ENCODE data around the gene SPATC1L.

Gene SPATC1L

DNA sequence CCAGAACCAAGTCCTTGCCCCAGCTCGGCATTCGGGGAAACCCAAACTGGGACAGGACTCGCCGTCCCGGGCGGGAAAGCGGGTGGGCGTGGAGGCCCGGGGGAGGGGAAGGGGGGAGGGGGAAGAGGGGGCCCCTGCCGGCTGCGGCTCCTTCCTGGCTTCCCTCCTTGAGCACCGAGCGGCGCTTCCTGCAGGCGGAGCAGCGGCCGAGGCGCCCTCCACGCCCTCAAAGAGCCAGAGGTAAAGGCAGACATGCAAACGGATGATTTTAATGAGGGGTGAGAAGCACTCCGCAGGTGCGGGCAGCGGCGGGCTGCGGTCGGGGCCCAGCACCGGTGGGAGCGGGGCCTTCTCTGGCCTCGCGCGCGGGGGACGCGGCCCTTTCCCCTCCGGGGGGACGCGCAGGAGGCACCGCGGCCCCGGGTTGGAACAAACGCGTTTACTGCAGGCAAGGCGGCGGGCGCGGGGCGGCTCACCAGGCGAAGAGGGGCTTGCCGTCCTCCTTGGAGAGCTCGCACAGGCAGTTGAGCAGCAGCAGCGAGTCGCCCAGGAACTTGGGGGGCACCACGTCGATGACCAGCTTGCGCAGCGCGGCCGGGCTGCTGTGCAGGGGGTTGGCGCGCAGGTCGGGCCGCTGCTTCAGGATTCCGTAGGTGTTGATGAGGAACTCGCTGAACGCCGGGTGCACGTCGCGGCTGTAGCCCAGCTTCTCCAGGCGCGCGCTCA, 23.2 kb downstream of the SPATC1L start:
- DNase-seq: peak; percentile 14

DNA sequence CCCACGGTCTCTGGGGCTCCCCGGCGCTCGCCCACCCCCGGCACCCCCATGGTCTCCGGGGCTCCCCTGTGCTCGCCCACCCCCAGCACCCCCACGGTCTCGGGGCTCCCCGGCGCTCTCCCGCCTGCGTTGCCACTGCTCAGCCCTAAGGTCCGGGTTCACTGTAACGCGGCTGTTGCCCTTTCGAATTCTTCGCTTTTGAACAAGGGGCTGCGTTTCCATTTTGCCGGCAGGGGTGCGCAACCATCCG, 23.7 kb downstream of the SPATC1L start:
- DNase-seq: no peak

DNA sequence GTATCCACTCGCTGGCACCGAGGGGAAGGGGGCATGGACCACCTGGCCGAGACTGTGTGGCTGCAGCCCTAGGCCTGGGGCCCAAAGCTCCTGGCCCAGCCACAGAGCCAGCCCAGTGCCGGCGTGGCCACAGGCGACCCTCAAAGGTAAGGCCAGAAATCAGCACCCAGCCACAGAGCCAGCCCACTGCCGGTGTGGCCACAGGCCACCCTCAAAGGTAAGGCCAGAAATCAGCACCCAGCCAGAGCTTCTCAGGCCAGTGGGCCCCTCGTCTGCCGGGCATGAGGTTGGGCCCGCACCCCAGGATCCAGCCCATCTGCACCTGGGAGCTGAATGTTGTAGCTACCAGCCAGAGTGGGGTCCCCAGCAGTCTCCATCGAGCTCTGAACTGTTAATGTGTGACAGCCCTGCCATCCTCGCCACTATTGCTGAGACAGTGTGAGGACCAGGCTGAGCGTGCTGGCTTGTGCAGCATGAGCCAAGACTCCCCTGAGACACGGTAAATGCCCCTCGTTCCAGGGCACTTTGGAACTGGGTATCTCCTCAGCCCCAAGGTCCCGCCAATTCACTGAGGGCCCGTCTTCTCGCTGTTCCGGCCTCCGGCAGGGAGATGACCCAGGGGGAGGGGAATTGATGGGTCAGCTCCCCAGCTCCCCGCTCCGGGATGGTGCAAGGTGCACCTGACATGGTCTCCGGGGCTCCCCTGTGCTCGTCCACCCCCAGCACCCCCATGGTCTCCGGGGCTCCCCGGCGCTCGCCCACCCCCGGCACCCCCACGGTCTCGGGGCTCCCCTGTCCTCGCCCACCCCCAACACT, 24.2 kb downstream of the SPATC1L start:
- no peak for DNase-seq

DNA sequence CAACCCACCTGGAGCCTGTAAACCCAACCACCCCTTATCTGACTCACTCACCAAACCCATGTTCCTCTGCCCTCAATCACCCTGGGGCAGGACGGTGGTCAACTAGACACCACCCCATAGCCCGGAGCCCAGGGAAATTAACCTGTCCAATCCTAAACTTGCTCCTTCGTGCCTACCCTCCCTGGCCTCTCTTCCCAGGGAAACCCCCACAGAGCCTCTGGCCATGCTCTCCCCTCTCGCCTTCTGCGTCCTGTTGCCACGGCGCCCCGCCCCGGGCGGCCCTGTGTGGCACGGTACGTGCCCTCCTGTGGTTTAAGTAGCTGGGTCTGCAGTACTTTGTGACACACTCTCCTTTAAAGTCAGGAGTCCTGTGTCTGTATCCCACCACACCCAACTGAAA, 24.9 kb downstream of the SPATC1L start:
- DNase-seq: no peak

DNA sequence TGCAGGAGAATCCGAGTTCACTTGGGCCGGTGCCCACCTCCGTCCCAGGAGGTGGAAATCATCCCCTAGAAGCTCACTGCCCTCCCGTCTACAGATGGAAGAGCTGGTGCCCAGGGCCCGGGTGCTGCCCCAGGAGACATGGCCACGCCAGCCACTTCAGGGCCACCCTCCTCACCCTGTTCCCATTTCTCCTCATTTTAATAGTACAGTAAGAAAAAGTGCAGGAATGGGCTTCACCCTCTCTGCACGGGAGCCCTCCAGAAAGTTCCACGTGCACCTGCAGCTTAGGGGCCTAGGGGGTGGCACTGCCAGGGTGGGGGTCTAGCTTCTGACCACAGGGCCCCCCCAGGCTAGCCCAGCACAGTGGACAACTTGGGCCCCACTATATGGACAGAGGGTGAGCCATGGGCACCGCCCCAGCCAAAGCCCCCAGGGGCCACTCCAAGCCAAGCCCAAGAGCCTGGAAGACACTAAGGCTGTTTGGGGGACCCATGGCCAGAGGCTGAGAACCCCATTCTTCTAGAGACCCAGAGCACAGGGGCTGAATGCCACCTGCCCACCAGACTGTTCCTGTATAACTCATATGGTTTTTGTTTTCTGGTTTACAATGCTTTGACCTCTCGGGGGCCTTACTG, 25.5 kb downstream of the SPATC1L start:
- no peak for DNase-seq

DNA sequence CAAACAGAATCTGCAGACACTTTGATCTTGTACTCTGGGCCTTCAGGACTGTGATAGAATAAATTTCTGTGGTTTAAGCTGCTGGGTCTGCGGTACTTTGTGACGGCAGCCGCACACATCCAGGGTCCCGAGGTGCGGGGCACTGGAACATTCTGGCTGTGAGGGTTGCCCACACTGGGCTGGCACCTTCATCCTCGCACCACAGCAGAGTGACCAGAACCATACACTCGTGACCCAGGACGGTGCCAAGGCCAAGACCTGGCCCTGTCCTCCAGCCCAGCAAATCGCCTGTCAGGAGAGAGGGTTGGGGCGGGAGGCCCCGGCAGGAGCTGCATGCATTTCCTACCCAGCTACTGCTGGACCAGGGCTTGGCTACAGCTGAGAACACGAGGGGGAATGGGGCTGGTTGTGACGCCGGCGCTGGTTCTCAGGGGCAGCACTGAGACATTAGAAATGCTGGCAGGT, 26.2 kb downstream of the SPATC1L start:
- no peak for DNase-seq

DNA sequence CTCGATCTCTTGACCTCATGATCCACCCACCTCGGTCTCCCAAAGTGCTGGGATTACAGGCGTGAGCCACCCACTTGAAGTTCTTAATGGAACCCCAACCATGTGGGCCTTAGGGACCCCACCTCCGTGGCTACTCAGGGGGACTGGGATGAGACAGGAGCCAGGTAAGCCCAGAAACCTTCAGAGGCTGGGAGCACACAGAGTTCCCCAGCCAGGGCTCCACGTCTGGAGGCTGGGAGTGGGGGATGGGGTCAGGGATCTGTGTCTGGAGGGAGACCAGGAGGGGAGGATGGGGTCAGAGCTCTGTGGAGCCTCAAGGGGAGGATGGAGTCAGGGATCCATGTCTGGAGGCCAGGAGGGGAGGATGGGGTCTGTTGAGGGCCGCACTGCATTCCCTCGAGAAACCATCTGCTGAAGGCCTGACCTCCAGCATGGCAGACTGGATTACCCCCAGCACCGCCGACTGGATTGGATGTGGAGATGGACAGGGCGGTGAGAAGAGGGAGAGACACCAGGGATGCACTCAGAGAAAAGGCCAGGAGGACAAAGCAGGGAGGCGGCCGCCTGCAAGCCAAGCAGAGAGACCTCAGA, 26.8 kb downstream of the SPATC1L start:
- no peak for DNase-seq

DNA sequence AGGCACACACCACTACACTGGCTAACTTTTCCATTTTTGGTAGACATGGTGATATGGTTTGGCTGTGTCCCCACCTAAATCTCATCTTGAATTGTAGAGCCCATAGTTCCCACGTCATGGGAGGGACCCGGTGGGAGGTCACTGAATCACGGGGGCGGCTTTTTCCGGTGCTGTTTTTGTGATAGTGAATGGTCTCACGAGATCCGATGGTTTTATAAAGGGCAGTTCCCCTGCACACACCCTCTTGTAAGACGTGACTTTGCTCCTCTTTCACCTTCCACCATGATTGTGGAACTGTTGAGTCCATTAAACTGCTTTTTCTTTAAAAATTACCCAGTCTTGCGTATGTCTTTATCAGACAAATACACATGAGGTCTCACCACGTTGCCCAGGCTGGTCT, 27.6 kb downstream of the SPATC1L start:
- no peak for DNase-seq

DNA sequence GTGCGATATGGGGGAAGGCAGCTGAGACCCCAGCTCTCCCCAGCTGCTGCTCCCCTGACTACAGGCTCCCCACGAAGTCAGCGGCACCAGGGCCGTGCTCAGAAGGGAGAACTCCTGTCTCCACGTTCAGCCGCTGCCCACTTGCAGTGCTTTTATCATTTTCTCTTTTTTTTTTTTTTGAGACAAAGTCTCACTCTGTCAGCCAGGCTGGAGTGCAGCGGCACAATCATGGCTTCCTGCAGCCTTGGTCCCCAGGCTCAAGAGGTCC, 27.9 kb downstream of the SPATC1L start:
- DNase-seq: no peak

DNA sequence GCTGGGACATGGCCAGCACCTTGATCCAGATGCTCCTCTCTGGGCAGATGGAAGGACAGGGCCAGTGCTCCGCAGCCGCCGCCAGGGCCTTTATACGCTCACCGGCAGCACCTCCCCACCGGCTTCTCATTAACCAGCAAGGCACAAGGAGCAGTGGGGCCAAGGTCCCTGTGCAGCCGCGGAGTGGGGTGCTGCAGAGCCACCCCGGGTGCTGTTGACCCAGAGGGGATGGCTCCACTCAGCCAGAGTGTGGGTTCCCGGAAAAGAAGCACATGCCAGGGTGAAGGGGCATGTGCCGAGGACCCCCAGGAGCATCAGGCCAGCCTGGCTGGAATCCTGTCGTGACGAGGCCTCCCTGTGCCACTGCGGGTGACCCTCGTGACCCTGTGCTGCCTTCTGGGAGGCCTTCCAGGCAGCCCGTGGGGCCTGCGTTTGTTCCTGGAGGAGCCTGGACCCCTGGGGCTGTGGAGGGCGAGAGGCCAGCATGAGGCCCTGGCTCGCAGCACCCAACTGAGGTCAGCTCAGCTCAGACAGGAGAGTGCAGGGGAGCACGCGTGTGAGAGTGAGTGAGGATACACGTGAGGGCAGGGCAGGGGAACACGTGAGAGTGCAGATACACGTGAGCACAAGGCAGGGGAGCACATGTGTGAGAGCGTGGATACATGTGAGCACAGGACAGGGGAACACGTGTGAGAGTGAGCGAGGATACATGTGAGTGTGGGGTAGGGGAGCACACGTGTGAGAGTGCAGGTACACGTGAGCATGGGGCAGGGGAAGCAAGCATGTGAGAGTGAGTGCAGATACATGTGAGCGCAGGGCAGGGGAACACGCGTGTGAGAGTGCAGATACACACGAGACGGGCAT, 28.5 kb downstream of the SPATC1L start, which contains the start of gene FTCD:
Gene FTCD (minus strand): TSS at position 66 of the 864 bp plus-strand sequence. CDS start 56 bp downstream, at position 10.
- DNase-seq: no peak

DNA sequence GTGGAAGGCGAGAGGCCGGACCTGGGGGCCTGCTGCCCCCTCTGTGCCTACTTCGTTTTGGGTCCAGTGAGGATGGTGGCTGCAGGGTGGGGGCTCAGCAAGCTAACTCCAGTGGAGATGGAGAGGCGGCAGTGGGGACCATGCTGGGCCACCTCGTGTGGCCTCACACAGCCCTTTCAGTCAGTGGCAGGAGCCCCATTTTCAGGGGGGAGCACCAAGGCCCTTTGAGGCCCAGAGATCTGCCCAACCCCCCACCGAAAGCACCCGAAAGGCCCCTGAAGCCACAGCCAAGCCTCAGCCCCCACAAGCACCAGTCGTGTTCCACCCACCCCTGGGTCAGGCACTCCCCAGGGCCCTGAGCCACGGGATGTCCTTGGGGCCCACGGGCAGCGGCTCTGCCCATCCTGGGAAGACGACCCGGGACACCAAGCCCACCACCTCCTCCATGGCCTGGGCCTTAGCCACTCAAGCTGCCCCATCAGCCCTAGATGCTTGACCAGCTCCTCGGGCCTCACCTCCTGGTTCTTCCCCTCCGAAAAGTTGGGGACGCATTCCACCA, 29.2 kb downstream of the SPATC1L start:
- DNase-seq: no peak

DNA sequence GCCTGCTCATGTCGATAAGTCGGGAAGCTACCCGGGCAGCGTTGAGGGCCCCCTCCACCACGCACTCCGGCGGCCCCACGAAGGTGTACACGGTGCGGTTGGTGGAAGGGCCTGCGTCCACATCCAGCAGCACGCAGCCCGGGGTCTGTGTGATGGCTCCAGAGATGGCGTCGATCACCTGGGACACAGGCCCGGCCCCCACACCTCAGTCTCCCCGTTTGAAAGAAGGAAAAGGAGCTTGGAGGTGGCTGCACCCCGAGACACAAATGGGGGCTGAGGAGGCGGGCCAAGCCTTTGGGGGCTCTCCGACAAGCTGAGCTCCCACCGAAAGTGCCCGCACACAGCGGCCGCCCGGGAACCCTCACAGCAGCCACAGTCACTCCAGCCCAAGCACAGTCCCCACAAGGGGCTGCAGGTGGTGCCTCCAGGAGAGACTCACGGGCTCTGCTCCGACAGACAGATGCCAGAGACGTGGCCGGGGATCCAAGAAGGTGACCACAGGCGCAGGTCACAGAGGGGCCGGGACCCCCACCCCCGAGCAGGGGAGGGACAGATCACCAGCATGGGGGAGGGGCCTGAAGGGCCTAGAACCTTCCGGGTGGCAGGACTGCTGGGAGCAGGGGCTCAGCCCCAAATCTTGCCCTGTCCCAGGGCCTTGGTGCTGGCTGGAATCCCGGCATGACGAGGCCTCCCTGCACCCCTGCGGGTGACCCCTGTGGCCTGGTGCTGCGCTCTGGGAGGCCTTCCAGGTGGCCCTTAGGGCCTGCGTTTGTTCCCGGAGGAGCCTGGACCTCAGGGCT, 29.9 kb downstream of the SPATC1L start:
- no peak for DNase-seq

DNA sequence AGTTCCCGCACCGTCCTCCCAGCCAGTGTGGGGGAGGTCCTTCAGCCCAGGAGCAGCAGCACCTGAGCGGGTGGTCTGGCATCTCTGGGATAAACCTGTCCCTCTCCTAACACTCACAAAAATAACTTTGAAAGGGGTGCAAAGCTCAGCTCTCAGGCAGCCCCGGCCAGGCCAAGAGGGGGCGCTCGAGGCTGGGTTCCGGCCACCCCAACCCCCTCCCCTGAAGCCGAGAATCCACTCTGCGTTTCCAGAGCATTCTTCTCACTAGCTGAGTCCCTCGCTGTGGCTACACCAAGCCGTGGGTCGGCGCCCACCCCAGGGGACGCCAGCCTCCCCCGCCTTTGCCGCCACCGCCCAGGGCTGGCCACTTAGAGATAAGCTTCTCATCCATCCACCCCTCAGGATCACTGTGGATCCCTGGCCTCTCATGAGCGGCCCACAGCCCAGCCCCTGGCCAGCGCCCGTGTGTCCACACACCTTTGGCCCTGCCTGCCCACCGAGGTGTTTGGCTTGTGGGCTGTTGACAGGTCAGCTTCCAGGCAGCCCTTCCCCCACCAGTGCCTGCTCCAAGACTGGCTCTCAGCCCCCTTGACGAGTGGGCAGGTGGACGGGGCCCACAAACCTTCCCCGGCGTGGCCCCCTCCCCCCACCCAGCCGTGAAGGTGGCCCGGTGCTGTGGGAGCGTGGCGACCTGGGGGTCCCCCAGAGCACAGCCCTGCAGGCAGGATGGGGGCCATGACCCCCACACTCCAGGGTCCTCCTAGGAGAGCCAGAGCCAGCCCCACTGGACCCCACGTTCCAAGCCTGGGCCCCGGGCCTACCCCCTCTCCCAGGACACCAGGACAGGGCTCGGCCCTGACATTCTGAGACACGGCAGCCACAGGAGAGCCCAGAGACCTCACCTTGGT, 30.8 kb downstream of the SPATC1L start:
- DNase-seq: peak; percentile 42

DNA sequence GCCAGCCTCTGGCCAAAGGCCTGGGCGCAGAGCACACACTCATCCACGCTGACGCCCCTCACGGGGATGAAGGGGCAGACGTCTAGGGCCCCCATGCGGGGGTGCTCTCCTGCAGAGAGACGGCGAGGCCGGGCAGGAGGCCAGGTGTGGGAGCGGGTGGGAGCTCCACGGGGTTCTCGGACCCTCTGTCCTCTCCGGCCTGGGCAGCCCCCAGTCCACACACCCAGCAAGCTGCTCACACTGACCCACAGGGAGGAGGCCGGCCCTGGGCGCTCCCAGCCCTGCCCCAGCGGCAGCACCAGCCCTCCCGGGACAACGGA, 31.4 kb downstream of the SPATC1L start:
- no peak for DNase-seq

DNA sequence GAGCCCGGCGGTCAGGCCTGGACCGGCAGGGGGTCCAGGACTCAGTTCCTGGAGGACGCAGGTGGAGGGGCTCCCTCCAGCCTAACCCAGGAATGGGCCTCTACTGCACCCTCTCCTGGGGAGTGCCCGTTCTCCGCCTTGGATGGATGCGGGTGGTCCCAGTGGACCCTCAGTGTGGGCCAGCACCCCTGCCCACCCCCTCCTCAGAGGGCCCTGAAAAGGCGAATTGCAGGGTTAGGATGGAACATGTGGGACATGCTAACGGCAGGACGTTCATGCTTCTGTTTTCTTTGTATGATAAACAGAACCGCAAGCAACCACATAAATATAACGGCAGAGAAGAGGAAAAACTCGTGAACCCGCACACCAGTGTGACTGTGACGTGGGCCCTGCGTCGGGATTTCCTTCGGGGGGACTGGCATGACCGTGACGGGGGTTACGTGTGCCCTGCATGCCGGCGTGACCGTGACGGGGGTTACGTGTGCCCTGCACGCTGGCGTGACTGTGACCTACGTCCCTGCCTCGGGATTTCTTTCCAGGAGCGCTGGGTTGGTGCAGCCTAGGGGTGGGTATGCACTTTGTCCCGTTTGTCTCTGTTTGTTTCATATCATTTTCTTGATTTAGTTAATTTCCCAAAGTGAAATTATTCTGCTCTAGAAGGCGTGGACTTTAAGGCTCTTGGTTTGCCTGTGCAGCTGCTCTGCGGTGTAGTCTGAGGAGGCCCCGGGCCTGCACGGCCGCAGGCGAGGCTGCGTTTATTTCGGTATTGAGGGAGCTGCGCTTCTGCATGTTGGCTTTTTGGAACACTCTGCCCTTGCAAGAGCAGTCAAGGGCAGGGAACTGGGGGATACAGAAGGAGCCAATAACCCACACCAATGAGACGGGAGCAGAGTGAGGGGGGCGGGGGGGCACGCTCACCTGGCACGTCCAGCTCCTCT, 32.0 kb downstream of the SPATC1L start:
- peak; percentile 1 for DNase-seq

DNA sequence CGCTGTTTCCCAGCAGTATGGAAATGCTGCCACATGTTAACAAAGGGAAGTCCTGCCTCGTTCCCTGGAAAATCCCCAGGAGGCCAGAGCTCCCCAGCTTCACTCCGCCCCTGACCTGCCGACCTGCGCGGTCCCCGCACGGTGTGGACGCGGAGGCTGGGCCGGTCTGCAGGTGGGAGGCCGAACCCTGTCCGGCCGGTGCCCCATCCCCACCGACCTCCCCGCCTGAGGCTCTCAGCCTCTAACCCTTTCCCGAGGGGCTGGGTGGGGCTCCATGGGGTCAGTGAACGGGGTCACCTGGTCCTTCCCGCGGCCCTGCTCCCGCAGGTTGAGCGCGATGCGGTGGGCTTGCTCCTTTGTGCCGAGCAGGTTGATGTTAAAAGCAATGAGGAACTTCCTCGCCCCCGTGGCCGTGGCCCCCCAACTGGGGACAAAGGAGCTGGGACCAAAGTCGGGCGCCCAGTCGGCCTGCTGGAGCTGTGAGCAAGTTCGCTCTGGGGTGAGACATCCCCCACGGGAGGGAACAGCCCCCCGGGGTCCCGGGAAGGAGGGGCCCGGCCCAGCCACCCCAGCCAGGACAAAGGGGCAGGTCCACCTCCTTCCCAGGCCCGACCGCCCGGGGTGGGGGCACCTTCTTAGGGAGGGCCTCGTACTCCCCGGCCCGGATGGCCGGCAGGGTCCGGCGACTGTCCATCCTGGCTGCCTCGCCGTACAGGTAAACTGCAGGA, 32.8 kb downstream of the SPATC1L start:
- peak; percentile 0 for DNase-seq

DNA sequence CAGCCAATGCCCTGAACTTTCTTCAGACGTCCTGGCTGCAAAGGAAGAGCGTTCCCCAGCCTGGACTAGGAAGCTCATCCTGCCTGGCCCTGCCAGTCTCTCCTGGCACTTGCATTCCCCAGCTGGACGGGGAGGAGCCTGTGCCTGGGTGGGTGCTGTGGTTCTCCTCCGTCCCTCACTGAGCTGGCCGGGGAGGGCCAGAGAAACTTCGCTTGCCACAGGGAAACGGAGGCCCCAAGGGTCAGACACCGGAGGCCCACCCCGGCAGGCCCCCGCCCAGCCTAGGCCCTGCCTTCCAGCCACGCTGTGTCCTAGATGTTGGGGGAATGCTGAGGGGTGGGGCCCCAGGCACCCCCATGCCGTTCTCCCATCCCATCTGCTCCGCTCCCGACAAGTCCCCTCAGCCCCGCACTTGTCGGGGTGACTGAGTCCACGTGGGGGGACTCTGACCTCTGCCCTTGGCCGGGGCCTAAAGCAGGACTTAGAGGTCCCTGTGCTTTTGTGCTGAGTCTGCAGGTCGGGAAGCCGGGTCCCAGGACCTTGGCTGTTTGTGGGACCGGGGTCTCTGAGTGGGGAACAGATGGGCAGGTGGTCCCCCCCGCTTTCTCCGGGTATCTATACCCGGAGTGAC, 33.7 kb downstream of the SPATC1L start:
- DNase-seq: no peak

DNA sequence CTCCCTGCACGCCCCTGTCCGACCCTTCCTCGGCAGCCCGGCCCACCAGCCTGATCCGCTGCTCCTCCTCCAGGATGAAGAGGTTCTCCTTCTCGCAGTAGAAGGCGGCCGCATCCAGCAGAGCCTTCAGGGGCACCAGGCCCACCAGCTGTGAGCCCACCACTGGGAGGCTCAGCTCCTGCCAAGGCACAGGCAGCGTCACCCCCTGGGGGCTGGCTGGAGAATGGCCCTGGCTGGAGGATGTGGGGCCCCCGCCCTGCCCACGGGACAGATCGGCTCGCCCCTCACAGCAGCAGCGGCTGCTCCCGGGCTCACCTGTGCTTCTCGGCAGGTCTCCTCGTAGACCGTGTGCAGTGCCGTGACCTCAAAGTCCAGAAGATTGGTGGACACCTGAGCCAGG, 34.2 kb downstream of the SPATC1L start:
- no peak for DNase-seq

All from activated naive CD4-positive, alpha-beta T cell treated with Interleukin-2 at 50 U/mL for 16 hours (primary cell).